IMR-90 (cell line): ENCODE measurements around the gene CFP. TPM values are rescaled to one million over a fixed set of nuclear protein-coding genes. Genes with fewer than 3 reads are reported as not detected.

Source experiments
- ATAC-seq: fragments of 200-7000 bp; cut with Tn5 transposase; 2 replicates; pipeline ENCODE4 v1.9.1; 2020; ENCODE audit warnings: low read depth, mild to moderate bottlenecking, moderate library complexity
- BruUV-seq: library from RNA; stranded (reverse); fragments of 400-500 nt; replicated peaks from 2 replicates; lab custom pipeline; 2021; lab: Mats Ljungman, UMichigan
- CTCF ChIA-PET: fragments of 300-600 bp; formaldehyde crosslinking; extraction: SDS; loops from one replicate; lab custom pipeline; 2021; ENCODE audit warnings: antibody characterized with exemption; lab: Yijun Ruan, JAX
- POLR2A ChIA-PET: fragments of 300-600 bp; sonication (Branson Sonifier 250); formaldehyde crosslinking; loops from one replicate; lab custom pipeline; 2022; ENCODE audit warnings: antibody characterized with exemption; ENCODE audit not compliant: unreplicated experiment; lab: Charles Lee
- DNase-seq: peaks from one replicate; pipeline ENCODE4 v3.0.0; 2013
- H2AFZ ChIP-seq: replicated peaks from 2 replicates; pipeline ENCODE3; 2013; ENCODE audit warnings: low read length, mild to moderate bottlenecking; ENCODE audit not compliant: poor library complexity
- H2AK5ac ChIP-seq: 2 replicates; pipeline ENCODE4 v1.6.1; 2013; ENCODE audit warnings: low read depth, low read length, inconsistent platforms
- H2AK9ac ChIP-seq: replicated peaks from 2 replicates; pipeline ENCODE3; 2013; ENCODE audit warnings: mild to moderate bottlenecking, low read depth, low read length, moderate library complexity; ENCODE audit not compliant: poor library complexity
- H2BK120ac ChIP-seq: 2 replicates; pipeline ENCODE4 v1.6.1; 2013; ENCODE audit warnings: low read depth, low read length, inconsistent platforms
- H2BK15ac ChIP-seq: 3 replicates; pipeline ENCODE4 v1.6.1; 2013; ENCODE audit warnings: low read depth, low read length, inconsistent platforms
- H2BK20ac ChIP-seq: 2 replicates; pipeline ENCODE4 v1.6.1; 2013; ENCODE audit warnings: low read depth, mild to moderate bottlenecking, inconsistent platforms, low read length, moderate library complexity
- H2BK5ac ChIP-seq: 2 replicates; pipeline ENCODE4 v1.6.1; 2013; ENCODE audit warnings: mild to moderate bottlenecking, low read depth, low read length, inconsistent platforms; ENCODE audit not compliant: poor library complexity, severe bottlenecking
- H3K14ac ChIP-seq: replicated peaks from 2 replicates; pipeline ENCODE4 v1.6.1; 2013; ENCODE audit warnings: low read depth, low read length, inconsistent platforms
- H3K18ac ChIP-seq: 2 replicates; pipeline ENCODE4 v1.6.1; 2013; ENCODE audit warnings: low read depth, low read length, control low read depth
- H3K23ac ChIP-seq: 2 replicates; pipeline ENCODE4 v1.6.1; 2013; ENCODE audit warnings: low read depth, low read length, inconsistent platforms
- H3K27ac ChIP-seq: 2 replicates; pipeline ENCODE4 v1.5.1; 2013; ENCODE audit warnings: mild to moderate bottlenecking, control low read depth, low read length; ENCODE audit not compliant: insufficient read depth
- H3K27me3 ChIP-seq: 2 replicates; pipeline ENCODE4 v1.6.1; 2013; ENCODE audit warnings: low read length; ENCODE audit not compliant: control insufficient read depth, insufficient read depth
- H3K36me3 ChIP-seq: 2 replicates; pipeline ENCODE4 v1.6.1; 2013; ENCODE audit warnings: low read length, mixed read lengths; ENCODE audit not compliant: control insufficient read depth, insufficient read depth
- H3K4ac ChIP-seq: 2 replicates; pipeline ENCODE4 v1.6.1; 2013; ENCODE audit warnings: low read depth, low read length, inconsistent platforms
- H3K4me1 ChIP-seq: 2 replicates; pipeline ENCODE4 v1.6.1; 2013; ENCODE audit warnings: low read length, mixed read lengths; ENCODE audit not compliant: control insufficient read depth, insufficient read depth
- H3K4me2 ChIP-seq: 2 replicates; pipeline ENCODE4 v1.6.1; 2013; ENCODE audit warnings: low read depth, mild to moderate bottlenecking, control low read depth, low read length, moderate library complexity
- H3K4me3 ChIP-seq: 2 replicates; pipeline ENCODE4 v1.5.1; 2013; ENCODE audit warnings: low read depth, mild to moderate bottlenecking, control low read depth, low read length, moderate library complexity; ENCODE audit not compliant: insufficient read depth
- H3K56ac ChIP-seq: 2 replicates; pipeline ENCODE4 v1.6.1; 2013; ENCODE audit warnings: low read length, inconsistent platforms; ENCODE audit not compliant: insufficient read depth; ENCODE audit errors: extremely low read depth
- H3K79me1 ChIP-seq, 2 experiments: 2 replicates each; pipeline ENCODE4 v1.6.1; 2013; ENCODE audit warnings: low read length in 2 of 2, inconsistent platforms in 1 of 2, low read depth in 1 of 2
- H3K9ac ChIP-seq: 2 replicates; pipeline ENCODE4 v1.6.1; 2013; ENCODE audit warnings: low read depth, low read length, control low read depth
- H3K9me1 ChIP-seq: 2 replicates; pipeline ENCODE4 v1.6.1; 2013; ENCODE audit warnings: low read length, inconsistent platforms; ENCODE audit not compliant: insufficient read depth
- H3K9me3 ChIP-seq: 2 replicates; pipeline ENCODE4 v1.6.1; 2013; ENCODE audit warnings: low read length; ENCODE audit not compliant: control insufficient read depth, insufficient read depth
- H4K20me1 ChIP-seq: 2 replicates; pipeline ENCODE4 v1.6.1; 2013; ENCODE audit warnings: low read length, inconsistent platforms; ENCODE audit not compliant: insufficient read depth
- H4K5ac ChIP-seq: 2 replicates; pipeline ENCODE4 v1.6.1; 2013; ENCODE audit warnings: mild to moderate bottlenecking, low read depth, low read length, control low read depth
- H4K8ac ChIP-seq, 2 experiments: 2 replicates each; pipeline ENCODE4 v1.6.1; 2013; ENCODE audit warnings: low read depth in 2 of 2, low read length in 2 of 2, control low read depth in 1 of 2, inconsistent platforms in 1 of 2
- H4K91ac ChIP-seq: 2 replicates; pipeline ENCODE4 v1.6.1; 2013; ENCODE audit warnings: low read depth, low read length, inconsistent platforms; ENCODE audit not compliant: insufficient read depth
- BHLHE40 ChIP-seq: fragments of 150-350 bp; IDR thresholded peaks from 2 replicates; pipeline ENCODE4 v1.6.1; 2016; ENCODE audit warnings: mild to moderate bottlenecking, low read depth, low read length
- CEBPB ChIP-seq: IDR thresholded peaks from 2 replicates; pipeline ENCODE4 v1.6.1; 2012; ENCODE audit warnings: low read depth, low read length, improper control_type of control experiment
- CHD1 ChIP-seq: IDR thresholded peaks from 2 replicates; pipeline ENCODE4 v1.6.1; 2012; ENCODE audit warnings: low read depth, low read length, improper control_type of control experiment
- CTCF ChIP-seq: conservative IDR thresholded peaks from 2 replicates; pipeline ENCODE4 v1.5.1; 2012; ENCODE audit warnings: mild to moderate bottlenecking, low read depth, low read length, improper control_type of control experiment
- FOS ChIP-seq: fragments of 150-350 bp; IDR thresholded peaks from 2 replicates; pipeline ENCODE4 v1.6.1; 2016; ENCODE audit warnings: low read depth, low read length
- MAFK ChIP-seq: IDR thresholded peaks from 2 replicates; pipeline ENCODE4 v1.6.1; 2012; ENCODE audit warnings: low read depth, low read length, improper control_type of control experiment
- MAZ ChIP-seq: IDR thresholded peaks from 2 replicates; pipeline ENCODE4 v1.6.1; 2012; ENCODE audit warnings: low read depth, mild to moderate bottlenecking, low read length, improper control_type of control experiment, moderate library complexity, borderline replicate concordance
- MXI1 ChIP-seq: IDR thresholded peaks from 2 replicates; pipeline ENCODE4 v1.6.1; 2012; ENCODE audit warnings: low read depth, mild to moderate bottlenecking, low read length, moderate library complexity, borderline replicate concordance
- NFE2L2 ChIP-seq: fragments of 150-350 bp; IDR thresholded peaks from 2 replicates; pipeline ENCODE4 v1.6.1; 2016; ENCODE audit warnings: low read depth, mild to moderate bottlenecking, low read length
- POLR2A ChIP-seq: IDR thresholded peaks from 2 replicates; pipeline ENCODE4 v1.6.1; 2012; ENCODE audit warnings: mild to moderate bottlenecking, low read depth, low read length
- RAD21 ChIP-seq: IDR thresholded peaks from 2 replicates; pipeline ENCODE4 v1.6.1; 2012; ENCODE audit warnings: low read length, improper control_type of control experiment
- RCOR1 ChIP-seq: IDR thresholded peaks from 2 replicates; pipeline ENCODE4 v1.6.1; 2012; ENCODE audit warnings: mild to moderate bottlenecking, low read length, improper control_type of control experiment; ENCODE audit not compliant: insufficient replicate concordance
- RFX5 ChIP-seq: IDR thresholded peaks from 2 replicates; pipeline ENCODE4 v1.8.0; 2012; ENCODE audit warnings: low read depth, mild to moderate bottlenecking, low read length, moderate library complexity
- SMC3 ChIP-seq: fragments of 150-350 bp; IDR thresholded peaks from 2 replicates; pipeline ENCODE4 v1.6.1; 2016; ENCODE audit warnings: low read depth, mild to moderate bottlenecking, antibody characterized with exemption, low read length, moderate library complexity
- USF2 ChIP-seq: fragments of 150-350 bp; IDR thresholded peaks from 2 replicates; pipeline ENCODE4 v1.6.1; 2017; ENCODE audit warnings: mild to moderate bottlenecking, antibody characterized with exemption, low read length, low read depth
- WGBS, 2 experiments: methylation state at CpG; one replicate each; pipeline versions ENCODE4 v1.1.5 to v1.1.7; 2013; ENCODE audit warnings: missing lambda C conversion rate in 2 of 2; ENCODE audit not compliant: insufficient read length in 1 of 2; ENCODE audit errors: extremely low coverage in 2 of 2; 5-methylcytosine and 5-hydroxymethylcytosine counted together
- dilution Hi-C: fragments of 300-500 bp; cut with HindIII; formaldehyde crosslinking; loops from one replicate; pipeline ENCODE4 v1.14.3; 2018; ENCODE audit warnings: low sequenced_read_pairs; ENCODE audit not compliant: unreplicated experiment
- in situ Hi-C: fragments of 300-500 bp; cut with MboI; formaldehyde crosslinking; loops from 3 replicates; pipeline ENCODE4 v1.14.3; 2019; ENCODE audit warnings: low sequenced_read_pairs, inconsistent platforms, mixed read lengths
- intact Hi-C: fragments of 100-400 bp; cut with micrococcal nuclease; formaldehyde crosslinking; loops from 2 replicates; pipeline ENCODE4 v1.10.0; 2022
- polyA plus RNA-seq, 3 experiments: library from polyadenylated mRNA; depleted of rRNA; stranded (reverse); fragments of >200 nt; gene quantifications; 2 replicates each; pipeline ENCODE4 v1.2.3, GENCODE V29; 2012; ENCODE audit warnings: low replicate concordance in 1 of 3
- total RNA-seq: library from RNA; depleted of rRNA; stranded (reverse); fragments of >200 nt; gene quantifications from 2 replicates; pipeline ENCODE4 v1.2.3, GENCODE V29; 2012
- TF ChIP-seq, protein P1 (sequence below): fragments of 150-350 bp; IDR thresholded peaks from 2 replicates; pipeline ENCODE4 v1.6.1; 2016; ENCODE audit warnings: low read depth, mild to moderate bottlenecking, low read length, moderate library complexity, borderline replicate concordance

CFP gene
- total and polyA plus RNA-seq, 2 of the 4 experiments (the other 2 are of a cell fraction) = under 0.01 to 0.14 TPM

DNA sequence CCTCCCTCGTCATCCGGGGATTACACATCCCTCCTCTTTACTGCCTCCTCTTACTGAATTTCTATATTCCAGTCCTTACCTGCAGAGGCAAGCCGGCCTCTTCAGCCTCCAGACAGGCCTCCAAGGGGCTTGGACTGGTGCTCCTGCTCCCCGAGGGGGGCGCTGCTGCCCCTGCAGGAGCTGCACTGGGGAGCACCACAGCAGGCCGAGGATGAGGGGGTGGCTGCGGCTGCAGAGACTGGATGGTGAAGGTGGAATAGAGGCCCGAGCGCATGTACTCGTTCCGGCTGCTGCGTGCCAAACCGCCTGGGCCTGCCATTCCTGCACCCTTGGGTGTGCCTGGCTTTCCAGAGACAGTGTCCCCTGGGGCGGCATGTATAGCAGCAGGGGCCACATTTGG lies 9.1 kb upstream of the CFP start:
- no peak overlapping the region for H2BK120ac ChIP-seq
- no peak overlapping the region for H3K9ac ChIP-seq
- no peak overlapping the region for H3K4me2 ChIP-seq
- peaks cover 43% of the 10 kb centered on the region for H3K36me3 ChIP-seq
- no peaks in the 10 kb centered on the region for H3K4me1 ChIP-seq
- DNase-seq (no peak), ATAC-seq (no peak)
- TF ChIP-seq SMC3 (no peak), RCOR1 (no peak), USF2 (no peak), NFE2L2 (no peak), MAFK (no peak), FOS (no peak), RFX5 (no peak), MAZ (no peak), MXI1 (no peak), CHD1 (no peak), BHLHE40 (no peak), RAD21 (no peak), CEBPB (no peak), POLR2A (no peak), CTCF (no peak)
- TF ChIP-seq, protein P1, sequence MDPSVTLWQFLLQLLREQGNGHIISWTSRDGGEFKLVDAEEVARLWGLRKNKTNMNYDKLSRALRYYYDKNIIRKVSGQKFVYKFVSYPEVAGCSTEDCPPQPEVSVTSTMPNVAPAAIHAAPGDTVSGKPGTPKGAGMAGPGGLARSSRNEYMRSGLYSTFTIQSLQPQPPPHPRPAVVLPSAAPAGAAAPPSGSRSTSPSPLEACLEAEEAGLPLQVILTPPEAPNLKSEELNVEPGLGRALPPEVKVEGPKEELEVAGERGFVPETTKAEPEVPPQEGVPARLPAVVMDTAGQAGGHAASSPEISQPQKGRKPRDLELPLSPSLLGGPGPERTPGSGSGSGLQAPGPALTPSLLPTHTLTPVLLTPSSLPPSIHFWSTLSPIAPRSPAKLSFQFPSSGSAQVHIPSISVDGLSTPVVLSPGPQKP = no peak
- no peak overlapping the region for H2BK15ac ChIP-seq
- no peak overlapping the region for H4K91ac ChIP-seq
- H3K9me3 ChIP-seq = peaks cover 2% of the 10 kb centered on the region; the same call in 1 of the 2 replicates
- H3K56ac ChIP-seq = no peak overlapping the region
- no TSS peak for BruUV-seq
- no peaks in the 10 kb centered on the region for H3K9me1 ChIP-seq
- peaks cover 6% of the 10 kb centered on the region for H4K20me1 ChIP-seq
- H4K5ac ChIP-seq = no peak overlapping the region
- H3K18ac ChIP-seq = no peak overlapping the region
- intact Hi-C loops = no loop called here
- no peak overlapping the region for H2AFZ ChIP-seq
- H2BK5ac ChIP-seq = no peak overlapping the region
- ChIA-PET POLR2A (no interaction called here), CTCF (no interaction called here)
- H3K14ac ChIP-seq = no peak overlapping the region
- no peak overlapping the region for H2BK20ac ChIP-seq
- no peak overlapping the region for H3K27ac ChIP-seq
- H3K4me3 ChIP-seq = no peak overlapping the region
- 100% methylated on average over 6 of the region's 14 CpGs; no CpG with 5 or more reads in 1 of the 2 experiments for WGBS, 2 experiments
- dilution Hi-C loops = no loop called here
- H3K23ac ChIP-seq = no peak overlapping the region
- no peak overlapping the region for H3K4ac ChIP-seq
- H2AK5ac ChIP-seq = no peak overlapping the region
- H3K79me1 ChIP-seq = peaks cover 3 to 6% of the 10 kb centered on the region in 2 experiments; a peak in 2 of 4 replicates
- no peak overlapping the region for H2AK9ac ChIP-seq
- H3K27me3 ChIP-seq = no peaks in the 10 kb centered on the region
- no peak overlapping the region for H4K8ac ChIP-seq
- in situ Hi-C loops = loop anchor here (25.0 kb wide), 1 partner anchor 427 kb away; the partner anchor contains the start of gene CDK16
